MM.1S (cell line): Measurements from ENCODE around the gene DNAJA1.

Source experiments
- DNase-seq: peaks from one replicate; pipeline ENCODE4 v3.0.0-alpha.2; 2015
- H2AFZ ChIP-seq: fragments of 300-600 bp; sonication (generic); 2 replicates; pipeline ENCODE4 v1.6.0; 2016; ENCODE audit warnings: antibody characterized with exemption, low read length
- H3F3A ChIP-seq: fragments of 300-600 bp; sonication (generic); 2 replicates; pipeline ENCODE4 v1.6.1; 2016; ENCODE audit warnings: mild to moderate bottlenecking, antibody characterized with exemption, low read length, moderate library complexity, mixed read lengths; ENCODE audit not compliant: insufficient read depth
- H3K27ac ChIP-seq: fragments of 300-600 bp; sonication (generic); 2 replicates; pipeline ENCODE4 v1.5.1; 2016; ENCODE audit warnings: mild to moderate bottlenecking, low read length
- H3K27me3 ChIP-seq: fragments of 300-600 bp; sonication (generic); replicated peaks from 2 replicates; pipeline ENCODE4 v1.6.0; 2016; ENCODE audit warnings: low read length; ENCODE audit not compliant: insufficient read depth
- H3K36me3 ChIP-seq: fragments of 300-600 bp; sonication (generic); replicated peaks from 2 replicates; pipeline ENCODE4 v1.6.1; 2016; ENCODE audit warnings: mild to moderate bottlenecking, low read length, mixed read lengths; ENCODE audit not compliant: insufficient read depth
- H3K4me1 ChIP-seq: fragments of 300-600 bp; sonication (generic); 2 replicates; pipeline ENCODE4 v1.6.1; 2016; ENCODE audit warnings: low read length, mixed read lengths
- H3K4me2 ChIP-seq: fragments of 300-600 bp; sonication (generic); 2 replicates; pipeline ENCODE4 v1.6.0; 2016; ENCODE audit warnings: low read depth, low read length
- H3K4me3 ChIP-seq: fragments of 300-600 bp; sonication (generic); 2 replicates; pipeline ENCODE4 v1.5.1; 2016; ENCODE audit warnings: low read length, mixed read lengths
- H3K79me2 ChIP-seq: fragments of 300-600 bp; sonication (generic); 2 replicates; pipeline ENCODE4 v1.6.1; 2016; ENCODE audit warnings: mixed run types, low read length, mixed read lengths
- H3K9ac ChIP-seq: fragments of 300-600 bp; sonication (generic); 2 replicates; pipeline ENCODE4 v1.6.1; 2016; ENCODE audit warnings: low read length, mixed read lengths
- H3K9me2 ChIP-seq: fragments of 300-600 bp; sonication (generic); replicated peaks from 2 replicates; pipeline ENCODE4 v1.6.1; 2016; ENCODE audit warnings: mild to moderate bottlenecking, low read length, mixed read lengths; ENCODE audit not compliant: insufficient read depth
- H3K9me3 ChIP-seq: fragments of 300-600 bp; sonication (generic); replicated peaks from 2 replicates; pipeline ENCODE4 v1.6.1; 2016; ENCODE audit warnings: mild to moderate bottlenecking, low read length, mixed read lengths; ENCODE audit not compliant: insufficient read depth
- H4K20me1 ChIP-seq: fragments of 300-600 bp; sonication (generic); 2 replicates; pipeline ENCODE4 v1.6.1; 2016; ENCODE audit warnings: mild to moderate bottlenecking, low read length, moderate library complexity, mixed read lengths; ENCODE audit not compliant: insufficient read depth
- EZH2 ChIP-seq: fragments of 300-600 bp; sonication (generic); optimal IDR thresholded peaks from 2 replicates; pipeline ENCODE3; 2017; ENCODE audit warnings: low read depth, mild to moderate bottlenecking, antibody characterized with exemption, low read length, mixed read lengths
- EZH2phosphoT487 ChIP-seq: fragments of 300-600 bp; sonication (generic); IDR thresholded peaks from 2 replicates; pipeline ENCODE4 v1.6.1; 2018; ENCODE audit warnings: antibody characterized with exemption, low read length
- TF ChIP-seq, protein P1 (sequence below): fragments of 300-600 bp; sonication (generic); IDR thresholded peaks from 2 replicates; pipeline ENCODE4 v1.5.1; 2016; ENCODE audit warnings: antibody characterized with exemption, low read length, mixed read lengths

The DNAJA1 gene

DNA sequence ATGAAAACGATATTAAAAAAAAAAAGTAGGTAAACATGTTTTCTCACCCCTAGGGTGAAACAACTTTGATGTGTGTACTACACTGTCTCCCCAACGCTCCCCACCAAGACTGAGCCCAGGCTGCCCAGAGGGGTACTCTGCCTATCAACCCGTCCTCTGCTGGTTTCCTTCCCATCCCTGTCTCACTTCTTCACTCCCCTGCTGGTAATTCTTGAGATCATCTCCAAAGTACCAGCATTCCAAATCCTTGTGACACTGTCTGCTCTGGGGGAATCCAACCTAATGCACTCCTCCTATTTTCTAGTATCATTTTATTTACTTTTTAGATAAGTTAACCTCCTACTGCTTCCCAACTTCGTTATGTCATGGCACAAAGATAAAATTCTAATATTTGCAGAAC lies 17.3 kb upstream of the DNAJA1 start:
- H3K4me3 ChIP-seq: no peak overlapping the region
- no peaks in the 10 kb centered on the region for H3K36me3 ChIP-seq
- H3K9ac ChIP-seq: no peak overlapping the region
- no peaks in the 10 kb centered on the region for H3K79me2 ChIP-seq
- no peak overlapping the region for H3K4me2 ChIP-seq
- no peaks in the 10 kb centered on the region for H3K9me3 ChIP-seq
- no peaks in the 10 kb centered on the region; the same call in 1 of the 2 replicates for H3F3A ChIP-seq
- H4K20me1 ChIP-seq: no peaks in the 10 kb centered on the region
- TF ChIP-seq EZH2phosphoT487 (no peak), EZH2 (no peak)
- TF ChIP-seq, protein P1, sequence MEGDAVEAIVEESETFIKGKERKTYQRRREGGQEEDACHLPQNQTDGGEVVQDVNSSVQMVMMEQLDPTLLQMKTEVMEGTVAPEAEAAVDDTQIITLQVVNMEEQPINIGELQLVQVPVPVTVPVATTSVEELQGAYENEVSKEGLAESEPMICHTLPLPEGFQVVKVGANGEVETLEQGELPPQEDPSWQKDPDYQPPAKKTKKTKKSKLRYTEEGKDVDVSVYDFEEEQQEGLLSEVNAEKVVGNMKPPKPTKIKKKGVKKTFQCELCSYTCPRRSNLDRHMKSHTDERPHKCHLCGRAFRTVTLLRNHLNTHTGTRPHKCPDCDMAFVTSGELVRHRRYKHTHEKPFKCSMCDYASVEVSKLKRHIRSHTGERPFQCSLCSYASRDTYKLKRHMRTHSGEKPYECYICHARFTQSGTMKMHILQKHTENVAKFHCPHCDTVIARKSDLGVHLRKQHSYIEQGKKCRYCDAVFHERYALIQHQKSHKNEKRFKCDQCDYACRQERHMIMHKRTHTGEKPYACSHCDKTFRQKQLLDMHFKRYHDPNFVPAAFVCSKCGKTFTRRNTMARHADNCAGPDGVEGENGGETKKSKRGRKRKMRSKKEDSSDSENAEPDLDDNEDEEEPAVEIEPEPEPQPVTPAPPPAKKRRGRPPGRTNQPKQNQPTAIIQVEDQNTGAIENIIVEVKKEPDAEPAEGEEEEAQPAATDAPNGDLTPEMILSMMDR: no peak
- H2AFZ ChIP-seq: no peak overlapping the region
- no peak overlapping the region for H3K27ac ChIP-seq
- DNase-seq: no peak
- no peaks in the 10 kb centered on the region for H3K27me3 ChIP-seq
- H3K9me2 ChIP-seq: no peaks in the 10 kb centered on the region
- no peaks in the 10 kb centered on the region for H3K4me1 ChIP-seq

GRCh38 chr9:33011831-33012230 lies 13.2 kb upstream of the DNAJA1 start:
- Histone ChIP-seq H2AFZ (no peak overlapping the region), H3K4me1 (no peaks in the 10 kb centered on the region), H3K9ac (no peak overlapping the region), H3K9me2 (no peaks in the 10 kb centered on the region), H3K4me3 (no peak overlapping the region), H3K4me2 (no peak overlapping the region), H3K27me3 (no peaks in the 10 kb centered on the region), H3K9me3 (no peaks in the 10 kb centered on the region), H3F3A (no peaks in the 10 kb centered on the region), H4K20me1 (no peaks in the 10 kb centered on the region), H3K79me2 (no peaks in the 10 kb centered on the region), H3K27ac (no peak overlapping the region), H3K36me3 (no peaks in the 10 kb centered on the region)
- DNase-seq: no peak
- no peak for TF ChIP-seq EZH2phosphoT487
- TF ChIP-seq, protein P1: no peak
- TF ChIP-seq EZH2: no peak

- Histone ChIP-seq H2AFZ (no peak overlapping the region), H3K4me3 (no peak overlapping the region), H3K27ac (no peak overlapping the region), H3K79me2 (no peaks in the 10 kb centered on the region), H3K4me1 (no peaks in the 10 kb centered on the region), H3K36me3 (no peaks in the 10 kb centered on the region), H3K9me2 (no peaks in the 10 kb centered on the region), H3K4me2 (no peak overlapping the region), H4K20me1 (no peaks in the 10 kb centered on the region), H3K9ac (no peak overlapping the region), H3K9me3 (no peaks in the 10 kb centered on the region), H3K27me3 (no peaks in the 10 kb centered on the region), H3F3A (no peaks in the 10 kb centered on the region)
- no peak for TF ChIP-seq EZH2
- TF ChIP-seq, protein P1: no peak
- no peak for TF ChIP-seq EZH2phosphoT487
- DNase-seq: no peak
These were observed 12.6 kb upstream of the DNAJA1 start for GRCh38 chr9:33012328-33013069.
